Keratinocyte (primary cell): ENCODE measurements around the gene HLA-DPA1. TPM values are rescaled to one million over a fixed set of nuclear protein-coding genes. Genes with fewer than 3 reads are reported as not detected.

Source experiments
- DNase-seq: peaks from one replicate; pipeline ENCODE4 v3.0.0-alpha.2; 2011; ENCODE audit warnings: low read depth, missing footprints, low spot score
- FAIRE-seq: peaks from 2 replicates; lab custom pipeline; 2011; peaks lifted over from hg19 to GRCh38; lab: Jason Lieb, UNC
- H2AFZ ChIP-seq: 2 replicates; pipeline ENCODE4 v1.6.0; 2012; ENCODE audit warnings: low read length, control low read depth, inconsistent platforms; ENCODE audit not compliant: control insufficient read depth
- H3K27ac ChIP-seq: 2 replicates; pipeline ENCODE4 v1.5.1; 2011; ENCODE audit warnings: low read length; ENCODE audit not compliant: control insufficient read depth, insufficient read depth
- H3K27me3 ChIP-seq: 3 replicates; pipeline ENCODE4 v1.6.0; 2011; ENCODE audit warnings: low read length; ENCODE audit not compliant: control insufficient read depth, insufficient read depth; ENCODE audit errors: extremely low read depth
- H3K36me3 ChIP-seq, 2 experiments: 2 replicates in 1 of 2; 3 replicates in 1 of 2; pipeline ENCODE4 v1.5.1; 2011; ENCODE audit warnings: low read length in 2 of 2, mild to moderate bottlenecking in 1 of 2; ENCODE audit not compliant: control insufficient read depth in 2 of 2, insufficient read depth in 2 of 2; ENCODE audit errors: extremely low read depth in 1 of 2
- H3K4me1 ChIP-seq: 3 replicates; pipeline ENCODE4 v1.5.1; 2011; ENCODE audit warnings: low read length; ENCODE audit not compliant: control insufficient read depth, insufficient read depth; ENCODE audit errors: extremely low read depth
- H3K4me2 ChIP-seq: 3 replicates; pipeline ENCODE4 v1.6.0; 2011; ENCODE audit warnings: low read depth, low read length; ENCODE audit not compliant: control insufficient read depth, insufficient read depth; ENCODE audit errors: extremely low read depth
- H3K4me3 ChIP-seq, 3 experiments: fragments of 200-600 bp in 1 of 3; sonication (generic) in 1 of 3; 2 replicates in 2 of 3; 3 replicates in 1 of 3; pipeline ENCODE4 v1.5.1; 2011 to 2016; ENCODE audit warnings: low read length in 3 of 3, mild to moderate bottlenecking in 3 of 3, control low read depth in 2 of 3, inconsistent platforms in 1 of 3, low read depth in 1 of 3, mixed read lengths in 1 of 3, mixed run types in 1 of 3, moderate library complexity in 1 of 3; ENCODE audit not compliant: control insufficient read depth in 2 of 3, insufficient read depth in 2 of 3; ENCODE audit errors: extremely low read depth in 1 of 3
- H3K79me2 ChIP-seq: 2 replicates; pipeline ENCODE4 v1.6.0; 2012; ENCODE audit warnings: low read length; ENCODE audit not compliant: control insufficient read depth, insufficient read depth
- H3K9ac ChIP-seq: 3 replicates; pipeline ENCODE4 v1.6.0; 2011; ENCODE audit warnings: low read length; ENCODE audit not compliant: control insufficient read depth, insufficient read depth; ENCODE audit errors: extremely low read depth
- H3K9me1 ChIP-seq: 3 replicates; pipeline ENCODE4 v1.6.0; 2011; ENCODE audit warnings: low read length; ENCODE audit not compliant: control insufficient read depth, insufficient read depth; ENCODE audit errors: extremely low read depth
- H3K9me3 ChIP-seq: 2 replicates; pipeline ENCODE4 v1.5.1; 2012; ENCODE audit warnings: low read depth, low read length; ENCODE audit not compliant: control insufficient read depth
- H4K20me1 ChIP-seq: 3 replicates; pipeline ENCODE4 v1.6.0; 2011; ENCODE audit warnings: low read length; ENCODE audit not compliant: control insufficient read depth, insufficient read depth; ENCODE audit errors: extremely low read depth
- EZH2 ChIP-seq: IDR thresholded peaks from one replicate; pipeline ENCODE4 v1.6.1; 2012; ENCODE audit warnings: inconsistent platforms, mild to moderate bottlenecking, low read length, moderate library complexity
- dilution Hi-C: fragments of 300-500 bp; cut with MboI; formaldehyde crosslinking; loops from one replicate; pipeline ENCODE4 v1.7.0; 2020; ENCODE audit warnings: low sequenced_read_pairs; ENCODE audit not compliant: extremely low pct_ligation_motif_present
- polyA plus RNA-seq, 5 experiments: library from polyadenylated mRNA; depleted of rRNA in 3 of 5; stranded (reverse) in 3 of 5; stranded (forward) in 1 of 5; unstranded in 1 of 5; fragments of >200 nt; gene quantifications; 1 replicate in 1 of 5; 2 replicates in 3 of 5; 3 replicates in 1 of 5; pipeline versions ENCODE4 v1.2.1 to v1.2.3, GENCODE V29; 2011 to 2012; ENCODE audit warnings: missing spikeins in 2 of 5, low read depth in 1 of 5, low replicate concordance in 1 of 5
- TF ChIP-seq, protein P1 (sequence below), 3 experiments: IDR thresholded peaks in 1 of 3; conservative IDR thresholded peaks in 1 of 3; optimal IDR thresholded peaks in 1 of 3; 2 replicates in 2 of 3; 3 replicates in 1 of 3; pipeline versions ENCODE3 to v1.5.1; 2011; ENCODE audit warnings: low read length in 3 of 3, mild to moderate bottlenecking in 3 of 3, moderate library complexity in 2 of 3, control low read depth in 1 of 3, inconsistent platforms in 1 of 3; ENCODE audit not compliant: insufficient read depth in 2 of 3; ENCODE audit errors: extremely low read depth in 1 of 3

The HLA-DPA1 gene
- polyA plus RNA-seq, 1 donor (not counting 4 experiments of a cell fraction or from before 2014, with no cell fraction given): 0.09 TPM

DNA sequence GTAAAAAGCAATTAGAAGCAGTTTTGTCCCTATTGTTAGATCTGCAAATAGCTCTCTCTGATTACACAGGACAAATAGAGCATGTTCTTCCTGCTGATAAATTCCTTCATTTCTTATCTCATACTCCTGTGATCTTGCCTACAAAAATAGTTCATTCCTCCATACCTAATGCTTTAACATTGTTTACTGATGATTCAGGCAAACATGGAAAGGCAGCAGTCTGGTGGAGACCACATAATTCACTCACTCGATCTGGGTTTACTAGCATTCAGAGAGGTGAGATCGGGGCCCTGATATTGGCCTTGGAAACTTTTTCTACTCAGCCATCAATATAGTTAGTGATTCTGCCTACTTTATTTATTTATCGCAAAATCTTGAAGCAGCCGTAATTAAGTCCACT, 20.2 kb downstream of the HLA-DPA1 start:
- FAIRE-seq (no peak), DNase-seq (no peak)
- Histone ChIP-seq H3K4me1 (no peaks in the 10 kb centered on the region), H3K9me1 (no peaks in the 10 kb centered on the region), H3K9ac (no peak overlapping the region), H3K9me3 (no peaks in the 10 kb centered on the region), H3K36me3 (no peaks in the 10 kb centered on the region), H4K20me1 (no peaks in the 10 kb centered on the region), H3K27ac (no peak overlapping the region), H3K4me3 (no peak overlapping the region), H3K27me3 (no peaks in the 10 kb centered on the region), H3K79me2 (no peaks in the 10 kb centered on the region), H3K4me2 (no peak overlapping the region), H2AFZ (no peak overlapping the region)
- TF ChIP-seq, protein P1, sequence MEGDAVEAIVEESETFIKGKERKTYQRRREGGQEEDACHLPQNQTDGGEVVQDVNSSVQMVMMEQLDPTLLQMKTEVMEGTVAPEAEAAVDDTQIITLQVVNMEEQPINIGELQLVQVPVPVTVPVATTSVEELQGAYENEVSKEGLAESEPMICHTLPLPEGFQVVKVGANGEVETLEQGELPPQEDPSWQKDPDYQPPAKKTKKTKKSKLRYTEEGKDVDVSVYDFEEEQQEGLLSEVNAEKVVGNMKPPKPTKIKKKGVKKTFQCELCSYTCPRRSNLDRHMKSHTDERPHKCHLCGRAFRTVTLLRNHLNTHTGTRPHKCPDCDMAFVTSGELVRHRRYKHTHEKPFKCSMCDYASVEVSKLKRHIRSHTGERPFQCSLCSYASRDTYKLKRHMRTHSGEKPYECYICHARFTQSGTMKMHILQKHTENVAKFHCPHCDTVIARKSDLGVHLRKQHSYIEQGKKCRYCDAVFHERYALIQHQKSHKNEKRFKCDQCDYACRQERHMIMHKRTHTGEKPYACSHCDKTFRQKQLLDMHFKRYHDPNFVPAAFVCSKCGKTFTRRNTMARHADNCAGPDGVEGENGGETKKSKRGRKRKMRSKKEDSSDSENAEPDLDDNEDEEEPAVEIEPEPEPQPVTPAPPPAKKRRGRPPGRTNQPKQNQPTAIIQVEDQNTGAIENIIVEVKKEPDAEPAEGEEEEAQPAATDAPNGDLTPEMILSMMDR (optimal IDR thresholded peaks at IDR 0.05 in 1 of 3, IDR thresholded peaks at IDR 0.05 in 1 of 3, conservative IDR thresholded peaks at IDR 0.05 in 1 of 3; ENCODE audit: extremely low read depth in 1 of 3, insufficient read depth in 2 of 3, low read length in 3 of 3): no peak
- dilution Hi-C loops: no loop called here

- TF ChIP-seq, protein P1 (optimal IDR thresholded peaks at IDR 0.05 in 1 of 3, IDR thresholded peaks at IDR 0.05 in 1 of 3, conservative IDR thresholded peaks at IDR 0.05 in 1 of 3; ENCODE audit: extremely low read depth in 1 of 3, insufficient read depth in 2 of 3, low read length in 3 of 3): no peak
- no peak for TF ChIP-seq EZH2
- dilution Hi-C loops: no loop called here
- FAIRE-seq: no peak
These were observed 20.8 kb downstream of the HLA-DPA1 start for GRCh38 chr6:33052627-33053026.

More at GRCh38 chr6:33052627-33053026, 20.8 kb downstream of the HLA-DPA1 start:
- H3K4me3 ChIP-seq: no peak overlapping the region
- no peak overlapping the region for H3K9ac ChIP-seq
- no peaks in the 10 kb centered on the region for H3K79me2 ChIP-seq
- H3K27me3 ChIP-seq: no peaks in the 10 kb centered on the region
- H3K27ac ChIP-seq: no peak overlapping the region
- DNase-seq: no peak
- H3K36me3 ChIP-seq: no peaks in the 10 kb centered on the region
- H3K9me3 ChIP-seq: no peaks in the 10 kb centered on the region
- no peaks in the 10 kb centered on the region for H3K4me1 ChIP-seq
- H3K9me1 ChIP-seq: no peaks in the 10 kb centered on the region
- no peak overlapping the region for H2AFZ ChIP-seq
- no peaks in the 10 kb centered on the region for H4K20me1 ChIP-seq
- H3K4me2 ChIP-seq: no peak overlapping the region
